ENCODE results near the gene TRIM34.

DNA sequence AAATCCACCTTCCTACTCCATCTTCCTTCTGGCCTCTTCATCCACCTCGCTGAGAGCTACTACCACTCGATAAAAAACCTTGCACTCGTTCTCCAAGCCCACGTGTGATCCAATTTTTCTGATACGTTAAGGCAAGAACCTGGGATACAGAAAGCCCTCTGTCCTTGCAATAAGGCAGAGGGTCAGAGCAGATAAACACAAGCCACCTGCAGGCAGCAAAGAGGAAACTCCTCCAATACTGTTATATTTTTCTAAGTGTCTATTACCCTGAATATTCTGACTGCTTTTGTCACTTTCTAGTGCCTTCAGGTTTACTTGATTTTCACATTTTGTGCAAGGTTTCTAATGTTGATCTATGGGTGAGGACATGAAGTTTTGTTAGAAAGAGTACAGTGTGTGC lies 33.5 kb downstream of the TRIM34 start:
- no peak for TF ChIP-seq POLR2AphosphoS5 (IDR thresholded peaks at IDR 0.05)
- TF ChIP-seq, protein P1, sequence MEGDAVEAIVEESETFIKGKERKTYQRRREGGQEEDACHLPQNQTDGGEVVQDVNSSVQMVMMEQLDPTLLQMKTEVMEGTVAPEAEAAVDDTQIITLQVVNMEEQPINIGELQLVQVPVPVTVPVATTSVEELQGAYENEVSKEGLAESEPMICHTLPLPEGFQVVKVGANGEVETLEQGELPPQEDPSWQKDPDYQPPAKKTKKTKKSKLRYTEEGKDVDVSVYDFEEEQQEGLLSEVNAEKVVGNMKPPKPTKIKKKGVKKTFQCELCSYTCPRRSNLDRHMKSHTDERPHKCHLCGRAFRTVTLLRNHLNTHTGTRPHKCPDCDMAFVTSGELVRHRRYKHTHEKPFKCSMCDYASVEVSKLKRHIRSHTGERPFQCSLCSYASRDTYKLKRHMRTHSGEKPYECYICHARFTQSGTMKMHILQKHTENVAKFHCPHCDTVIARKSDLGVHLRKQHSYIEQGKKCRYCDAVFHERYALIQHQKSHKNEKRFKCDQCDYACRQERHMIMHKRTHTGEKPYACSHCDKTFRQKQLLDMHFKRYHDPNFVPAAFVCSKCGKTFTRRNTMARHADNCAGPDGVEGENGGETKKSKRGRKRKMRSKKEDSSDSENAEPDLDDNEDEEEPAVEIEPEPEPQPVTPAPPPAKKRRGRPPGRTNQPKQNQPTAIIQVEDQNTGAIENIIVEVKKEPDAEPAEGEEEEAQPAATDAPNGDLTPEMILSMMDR (IDR thresholded peaks at IDR 0.05 in 8 of 11, conservative IDR thresholded peaks at IDR 0.05 in 3 of 11): no peak
